ENCODE measurements around the gene KLK13.

The KLK13 gene

GRCh38 chr19:51060336-51060735 is 4.6 kb downstream of the KLK13 start:
- DNase-seq, result no peak

DNA sequence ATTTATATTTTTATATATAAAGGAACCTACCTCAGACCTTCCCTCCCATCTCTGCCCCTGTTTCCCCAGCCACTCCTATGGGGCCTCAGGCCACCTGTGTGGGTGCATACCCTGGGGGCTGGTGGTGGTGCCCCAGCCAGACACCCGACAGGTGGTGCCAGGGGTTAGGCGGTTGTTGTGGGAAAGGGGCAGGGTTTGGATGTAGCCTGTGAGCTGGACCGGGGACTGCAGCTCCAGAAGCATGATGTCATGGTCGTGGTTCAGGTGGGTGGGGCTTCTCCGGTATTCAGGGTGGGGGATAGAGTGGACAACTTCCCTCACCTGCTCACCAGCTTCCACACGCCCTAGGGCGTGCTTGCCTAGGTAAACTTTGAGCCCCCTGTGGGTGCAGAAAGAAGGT is 5.2 kb downstream of the KLK13 start:
- DNase-seq, result no peak

GRCh38 chr19:51055866-51056265 is 9.0 kb downstream of the KLK13 start:
- no peak for DNase-seq

- DNase-seq, result no peak
Observed at GRCh38 chr19:51047031-51047335, 17.9 kb downstream of the KLK13 start.

DNA sequence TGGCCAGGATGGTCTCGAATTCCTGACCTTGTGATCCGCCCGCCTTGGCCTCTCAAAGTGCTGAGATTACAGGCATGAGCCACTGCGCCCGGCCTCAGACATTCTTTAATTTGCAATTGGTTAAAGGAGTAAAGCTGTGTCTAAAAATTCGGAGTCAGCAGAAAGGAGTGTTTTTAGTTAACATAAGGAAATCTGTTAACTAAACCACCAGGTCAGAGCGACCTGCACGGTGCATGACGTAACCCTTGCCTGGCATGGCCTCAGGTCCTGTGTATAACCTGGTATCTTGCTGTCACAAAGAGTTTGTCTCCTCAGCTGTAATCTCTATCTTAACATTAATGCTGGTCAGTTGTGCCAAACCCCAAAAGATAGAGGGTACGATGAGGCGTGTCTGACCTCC is 20.6 kb downstream of the KLK13 start:
- DNase-seq, result no peak

DNA sequence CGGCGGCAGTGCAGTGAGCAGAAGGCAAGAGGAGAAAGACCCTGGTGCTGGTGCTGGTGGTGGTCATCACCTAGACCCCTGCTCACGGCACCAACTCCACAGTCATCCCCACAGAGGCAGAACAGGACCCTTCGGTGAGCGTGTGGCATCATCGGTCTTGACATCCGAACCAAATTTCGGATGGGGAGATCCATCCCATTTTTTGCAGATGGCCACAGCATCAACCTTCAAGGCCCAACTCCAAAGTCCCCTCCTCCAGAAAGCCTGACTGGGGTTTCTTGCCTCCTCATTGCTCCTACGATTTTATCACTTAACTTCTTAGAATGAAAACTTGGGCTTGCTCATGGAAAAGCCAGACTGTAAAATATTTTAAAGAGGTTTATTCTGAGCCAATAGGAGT is 21.4 kb downstream of the KLK13 start:
- DNase-seq, result no peak

DNA sequence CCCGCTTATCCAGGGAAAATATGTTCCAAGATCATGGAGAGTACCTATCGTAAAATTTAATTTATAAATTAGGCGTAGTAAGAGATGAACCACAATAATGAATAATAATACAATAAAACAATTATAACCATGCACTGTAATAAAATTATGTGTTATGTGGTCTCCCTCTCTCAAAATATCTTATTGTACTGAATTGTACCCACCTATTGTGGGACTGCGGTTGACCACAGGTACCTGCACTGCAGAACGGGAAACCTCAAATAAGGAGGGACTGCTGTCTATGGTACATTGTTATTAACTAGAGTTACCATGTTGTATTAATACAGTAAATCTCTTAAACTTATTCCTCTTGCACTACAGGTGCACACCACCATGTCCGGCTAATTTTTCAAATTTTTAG is 24.7 kb downstream of the KLK13 start:
- no peak for DNase-seq

DNA sequence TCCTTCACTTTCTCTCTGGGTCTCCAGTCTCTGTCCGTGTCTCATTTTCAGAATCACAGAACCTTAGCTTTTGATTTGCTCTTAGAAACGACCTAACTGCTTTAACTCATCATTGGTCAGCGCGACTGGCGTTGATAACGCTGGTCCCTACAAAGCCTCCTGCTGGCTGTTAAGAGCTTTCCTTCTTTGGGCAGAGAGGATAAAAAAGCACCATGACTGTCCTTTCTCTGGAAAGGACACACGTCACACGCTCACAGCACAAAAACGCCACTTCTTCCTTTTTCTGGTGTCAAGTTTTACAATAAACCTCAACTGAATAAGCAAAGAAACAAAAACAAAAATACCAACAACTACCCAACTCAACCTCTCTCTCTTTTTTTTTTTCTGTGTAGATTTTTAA is 28.4 kb downstream of the KLK13 start:
- DNase-seq, result no peak

DNA sequence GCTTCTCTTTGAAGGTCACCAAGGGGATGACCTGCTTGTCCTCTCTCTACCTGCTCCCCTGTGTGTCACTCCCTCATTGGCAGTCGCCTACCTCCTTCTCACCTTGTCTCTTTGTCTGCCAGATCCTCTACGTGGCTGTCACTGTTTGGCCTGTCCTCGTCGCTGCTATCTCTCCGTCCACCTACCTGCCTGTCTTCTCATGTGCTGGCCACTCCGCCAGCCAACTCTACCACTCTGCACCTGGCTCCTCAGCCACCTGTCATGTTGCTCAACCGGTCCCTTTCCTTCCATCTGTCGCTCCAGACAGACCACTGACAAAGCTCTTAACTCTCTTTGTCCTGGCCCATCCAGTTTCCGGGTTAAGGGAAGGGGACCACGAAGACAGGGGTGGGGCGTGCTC is 30.2 kb downstream of the KLK13 start, which contains the start of gene KLK12:
Gene KLK12 (minus strand): TSS at position 299 of the 400 bp plus-strand sequence. CDS start 381 bp downstream, outside the sequence.
- no peak for DNase-seq

- DNase-seq, result no peak
Observed at GRCh38 chr19:51031880-51032225, 33.0 kb downstream of the KLK13 start.

GRCh38 chr19:51031220-51031879 is 33.5 kb downstream of the KLK13 start:
- no peak for DNase-seq

GRCh38 chr19:51030631-51031030 is 34.3 kb downstream of the KLK13 start:
- no peak for DNase-seq

GRCh38 chr19:51029718-51030117 is 35.2 kb downstream of the KLK13 start:
- DNase-seq, result no peak

GRCh38 chr19:51027873-51028272 is 37.0 kb downstream of the KLK13 start:
- no peak for DNase-seq

- no peak for DNase-seq
Observed at GRCh38 chr19:51027126-51027806, 37.6 kb downstream of the KLK13 start.

- DNase-seq, result no peak
Observed at GRCh38 chr19:51026554-51026831, 38.4 kb downstream of the KLK13 start, which contains the start of gene KLK11. KLK11 (minus strand) TSS chr19:51026616; CDS start chr19:51025631, 985 bp downstream.

- DNase-seq, result no peak
Observed at GRCh38 chr19:51025809-51026553, 38.9 kb downstream of the KLK13 start.

DNA sequence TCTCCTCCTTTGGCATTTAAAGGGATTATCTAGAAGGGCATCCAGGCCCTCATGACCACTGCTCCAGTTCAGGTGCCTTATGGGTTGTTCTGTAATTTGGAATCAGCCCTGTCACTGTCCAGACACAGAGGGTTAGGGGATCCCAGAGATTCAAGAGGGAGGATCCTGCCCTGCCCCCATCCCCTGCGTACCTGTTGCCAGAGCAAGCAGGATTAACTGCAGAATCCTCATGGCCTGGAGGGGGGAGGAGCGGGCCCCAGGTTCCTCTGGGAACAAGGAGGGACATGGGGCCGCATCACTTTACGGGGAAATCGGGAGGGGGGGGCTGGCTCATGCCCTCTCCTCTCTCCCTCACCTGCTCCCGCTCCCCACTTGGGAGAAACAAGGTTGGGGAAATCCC is 39.5 kb downstream of the KLK13 start:
- no peak for DNase-seq

DNA sequence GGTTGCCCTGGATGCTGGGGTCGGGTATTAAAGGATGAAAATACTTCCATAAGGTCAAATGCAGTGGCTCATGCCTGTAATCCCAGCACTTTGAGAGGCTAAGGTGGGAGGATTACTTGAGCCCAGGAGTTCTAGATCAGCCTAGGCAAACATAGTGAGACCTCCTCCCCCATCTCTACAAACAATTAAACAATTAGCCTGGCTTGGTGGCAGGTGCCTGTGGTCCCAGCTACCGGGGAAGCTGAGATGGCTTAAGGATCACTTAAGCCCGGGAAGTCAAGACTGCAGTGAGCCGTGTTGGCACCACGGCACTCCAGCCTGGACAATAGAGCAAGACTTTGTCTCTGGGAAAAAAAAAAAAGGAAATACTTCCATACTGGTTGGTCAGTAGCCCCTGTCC is 40.0 kb downstream of the KLK13 start:
- no peak for DNase-seq

- no peak for DNase-seq
Observed at GRCh38 chr19:51023946-51024345, 40.9 kb downstream of the KLK13 start.

- no peak for DNase-seq
Observed at GRCh38 chr19:51022526-51022925, 42.4 kb downstream of the KLK13 start.

- peak; percentile 59 to 67 (median 66) for DNase-seq
Observed at GRCh38 chr19:51020988-51021651, 43.8 kb downstream of the KLK13 start.

- no peak for DNase-seq
Observed at GRCh38 chr19:51019544-51019925, 45.4 kb downstream of the KLK13 start, which contains the start of gene KLK10. KLK10 (minus strand) TSS chr19:51019709; CDS start chr19:51019130, 579 bp downstream.
